Gastrocnemius medialis (tissue), 4 donors: ENCODE measurements around the gene INAFM2. TPM values are rescaled to one million over a fixed set of nuclear protein-coding genes. Genes with fewer than 3 reads are reported as not detected.

Source experiments
- ATAC-seq, 2 donors: fragments of 150-250 bp; one replicate each; pipeline ENCODE4 v1.9.1; 2016
- DNase-seq, 2 donors: peaks; one replicate each; pipeline ENCODE4 v3.0.0-alpha.2; 2019
- H3K27ac ChIP-seq, 4 donors: fragments of 200-600 bp; sonication (generic); 1 replicate in 1 of 4; 2 replicates in 3 of 4; pipeline ENCODE4 v1.5.1; 2016 to 2018; ENCODE audit warnings: mild to moderate bottlenecking in 2 of 4, moderate library complexity in 1 of 4
- H3K27me3 ChIP-seq, 3 donors: fragments of 200-600 bp; sonication (generic) in 2 of 3; 1 replicate in 1 of 3; 2 replicates in 2 of 3; pipeline versions ENCODE4 v1.5.1 to v1.6.0; 2016 to 2019; ENCODE audit warnings: mild to moderate bottlenecking in 1 of 3, moderate library complexity in 1 of 3
- H3K36me3 ChIP-seq, 2 donors: fragments of 200-600 bp; sonication (generic) in 1 of 2; one replicate each; pipeline ENCODE4 v1.5.1; 2017 to 2018
- H3K4me1 ChIP-seq, 2 donors: fragments of 200-600 bp; sonication (generic) in 1 of 2; one replicate each; pipeline ENCODE4 v1.5.1; 2016 to 2017; ENCODE audit warnings: mild to moderate bottlenecking in 2 of 2
- H3K4me3 ChIP-seq, 4 donors: fragments of 200-600 bp; sonication (generic) in 3 of 4; 1 replicate in 1 of 4; 2 replicates in 3 of 4; pipeline ENCODE4 v1.5.1; 2016 to 2019; ENCODE audit warnings: mild to moderate bottlenecking in 2 of 4
- H3K9me3 ChIP-seq, 3 donors: fragments of 200-600 bp; sonication (generic) in 2 of 3; 1 replicate in 1 of 3; 2 replicates in 2 of 3; pipeline ENCODE4 v1.5.1; 2016 to 2019
- CTCF ChIP-seq, 5 experiments: fragments of 450-650 bp in 3 of 5; fragments of 200-600 bp in 2 of 5; sonication (generic) in 2 of 5; IDR thresholded peaks in 4 of 5; conservative IDR thresholded peaks in 1 of 5; 1 replicate in 4 of 5; 2 replicates in 1 of 5; pipeline ENCODE4 v1.5.1; 2016 to 2019; ENCODE audit warnings: antibody characterized with exemption in 5 of 5, mild to moderate bottlenecking in 3 of 5, moderate library complexity in 3 of 5
- POLR2A ChIP-seq, 2 donors: fragments of 450-650 bp; IDR thresholded peaks; one replicate each; pipeline ENCODE4 v1.6.1; 2017; ENCODE audit warnings: antibody characterized with exemption in 2 of 2, mild to moderate bottlenecking in 2 of 2, moderate library complexity in 2 of 2
- in situ Hi-C, 4 donors: fragments of 200-750 bp; cut with MboI; loops; one replicate each; pipeline versions ENCODE4 v1.15.0 to v1.8.0; 2017; ENCODE audit warnings: low sequenced_read_pairs in 4 of 4
- intact Hi-C: fragments of 100-400 bp; cut with DNase I; formaldehyde crosslinking; loops from one replicate; pipeline ENCODE4 v1.15.1; 2023; ENCODE audit warnings: low total_unique reads
- total RNA-seq, 4 donors: library from RNA; depleted of rRNA; stranded (reverse); fragments of >200 nt; gene quantifications; one replicate each; pipeline versions ENCODE4 v1.1.0 to v1.2.3, GENCODE V29; 2016

INAFM2 gene
- total RNA-seq, 4 donors from 2014 or later = 17.2 to 28.1 (median 17.7) TPM

DNA sequence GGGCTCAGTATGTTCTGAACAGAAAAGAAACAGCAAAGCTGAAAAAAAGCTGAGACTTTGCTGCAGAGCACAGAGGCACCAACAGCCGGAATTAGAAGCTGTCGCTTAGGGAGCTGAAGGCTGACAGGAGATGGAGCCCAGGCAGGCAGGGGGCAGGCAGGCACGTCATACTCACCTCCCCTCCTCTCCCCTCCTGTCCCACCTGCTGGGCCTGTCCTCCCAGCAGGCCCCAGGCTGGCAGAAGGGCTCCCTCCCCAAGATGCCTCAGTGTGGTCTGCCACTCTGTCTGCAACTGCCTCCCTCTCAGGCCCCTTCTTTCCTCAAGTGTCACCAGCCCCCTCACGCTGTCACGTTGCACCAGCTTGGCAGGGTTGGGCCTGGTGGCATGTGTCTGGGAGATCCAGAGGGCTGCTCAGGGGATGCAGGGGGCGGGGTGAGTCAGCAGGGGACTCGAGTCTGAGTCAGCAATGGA lies 37.4 kb upstream of the INAFM2 start:
- H3K27ac ChIP-seq = no peak overlapping the region
- DNase-seq = no peak
- peaks cover 21 to 33% (median 32%) of the 10 kb centered on the region in 3 donors for H3K27me3 ChIP-seq
- H3K9me3 ChIP-seq = no peaks in the 10 kb centered on the region
- in situ Hi-C loops (loop anchor here in 1 of 4 donors (10.0 kb wide), 1 partner anchor 139 kb away; no protein-coding TSS in a partner anchor), intact Hi-C loops (no loop called here)
- no peak overlapping the region for H3K4me3 ChIP-seq
- TF ChIP-seq POLR2A (IDR thresholded peaks at IDR 0.05) (no peak), CTCF (IDR thresholded peaks at IDR 0.05 in 4 of 5, conservative IDR thresholded peaks at IDR 0.05 in 1 of 5) (no peak)
- peaks cover 0 to 17% of the 10 kb centered on the region in 2 donors for H3K4me1 ChIP-seq
- ATAC-seq = no peak
- no peaks in the 10 kb centered on the region for H3K36me3 ChIP-seq

GRCh38 chr15:40286794-40287193 lies 36.7 kb upstream of the INAFM2 start:
- peaks cover 15 to 32% (median 26%) of the 10 kb centered on the region in 3 donors for H3K27me3 ChIP-seq
- ATAC-seq = no peak
- no peaks in the 10 kb centered on the region for H3K36me3 ChIP-seq
- DNase-seq = no peak
- no peak overlapping the region for H3K27ac ChIP-seq
- H3K4me1 ChIP-seq = peaks cover 0 to 22% of the 10 kb centered on the region in 2 donors
- H3K9me3 ChIP-seq = no peaks in the 10 kb centered on the region
- intact Hi-C loops (no loop called here), in situ Hi-C loops (loop anchor here in 1 of 4 donors (10.0 kb wide), 1 partner anchor 138 kb away; no protein-coding TSS in a partner anchor)
- no peak overlapping the region for H3K4me3 ChIP-seq
- TF ChIP-seq CTCF (IDR thresholded peaks at IDR 0.05 in 4 of 5, conservative IDR thresholded peaks at IDR 0.05 in 1 of 5) (no peak), POLR2A (IDR thresholded peaks at IDR 0.05) (no peak)

DNA sequence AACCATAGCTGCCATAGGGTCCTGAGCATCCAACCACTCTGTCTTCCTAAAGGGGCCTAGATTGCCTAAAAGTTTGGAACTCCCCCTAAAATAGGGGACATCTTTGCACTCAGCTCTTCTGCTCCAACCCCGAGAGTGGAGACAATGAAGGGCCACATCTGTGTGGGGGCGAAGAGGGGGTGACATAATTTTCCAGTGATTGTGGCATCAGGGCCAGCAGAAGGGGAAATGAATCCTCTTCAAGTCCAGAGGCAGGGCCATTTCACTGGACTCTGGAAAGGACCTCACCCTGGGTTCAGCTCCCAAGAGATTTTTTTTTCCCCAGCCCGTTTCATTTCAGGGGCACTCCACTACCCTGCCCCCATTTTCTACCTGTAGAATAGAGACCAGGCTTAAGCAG lies 36.0 kb upstream of the INAFM2 start:
- ATAC-seq (no peak), DNase-seq (no peak)
- no peak for TF ChIP-seq POLR2A (IDR thresholded peaks at IDR 0.05)
- TF ChIP-seq CTCF (IDR thresholded peaks at IDR 0.05 in 4 of 5, conservative IDR thresholded peaks at IDR 0.05 in 1 of 5) = no peak
- Histone ChIP-seq H3K36me3 (no peaks in the 10 kb centered on the region), H3K4me3 (no peak overlapping the region), H3K4me1 (peaks cover 0 to 18% of the 10 kb centered on the region in 2 donors), H3K27ac (no peak overlapping the region), H3K9me3 (no peaks in the 10 kb centered on the region), H3K27me3 (peaks cover 15 to 29% (median 18%) of the 10 kb centered on the region in 3 donors)
- intact Hi-C loops (no loop called here), in situ Hi-C loops (loop anchor here in 1 of 4 donors (10.0 kb wide), 1 partner anchor 137 kb away; no protein-coding TSS in a partner anchor)

- in situ Hi-C loops = loop anchor here in 1 of 4 donors (10.0 kb wide), 1 partner anchor 137 kb away; no protein-coding TSS in a partner anchor
- no peak for DNase-seq
- no peak for ATAC-seq
- intact Hi-C loops = no loop called here
- Histone ChIP-seq H3K36me3 (no peaks in the 10 kb centered on the region), H3K9me3 (no peaks in the 10 kb centered on the region), H3K4me1 (peaks cover 0 to 13% of the 10 kb centered on the region in 2 donors), H3K27ac (no peak overlapping the region), H3K4me3 (no peak overlapping the region), H3K27me3 (peaks cover 10 to 25% (median 14%) of the 10 kb centered on the region in 3 donors)
- no peak for TF ChIP-seq POLR2A (IDR thresholded peaks at IDR 0.05)
- TF ChIP-seq CTCF (IDR thresholded peaks at IDR 0.05 in 4 of 5, conservative IDR thresholded peaks at IDR 0.05 in 1 of 5) = no peak
Observed at GRCh38 chr15:40287968-40288367, 35.5 kb upstream of the INAFM2 start.
